T-helper 17 cell (primary cell): Measurements from ENCODE around the gene RANBP10. TPM values are rescaled to one million over a fixed set of nuclear protein-coding genes. Genes with fewer than 3 reads are reported as not detected.

Source experiments
- ATAC-seq: fragments of 150-1000 bp; cut with Tn5 transposase; 2 replicates; pipeline ENCODE4 v1.10.0; 2021; ENCODE audit warnings: mild to moderate bottlenecking, moderate library complexity
- DNase-seq, 3 donors: peaks; one replicate each; pipeline versions ENCODE4 v3.0.0 to v3.0.0-alpha.2; 2020 to 2021
- H3K9me3 ChIP-seq: one replicate; pipeline ENCODE4 v1.7.0; 2013; ENCODE audit warnings: low read length, mild to moderate bottlenecking; ENCODE audit not compliant: control insufficient read depth, poor library complexity, severe bottlenecking
- H3K27ac Mint-ChIP-seq: one replicate; pipeline ENCODE4 v1.8.0; 2022; ENCODE audit warnings: mild to moderate bottlenecking, moderate library complexity, mixed read lengths
- H3K27me3 Mint-ChIP-seq: one replicate; pipeline ENCODE4 v1.8.0; 2022; ENCODE audit warnings: mixed read lengths
- H3K36me3 Mint-ChIP-seq: one replicate; pipeline ENCODE4 v1.8.0; 2022; ENCODE audit warnings: low read depth, mixed read lengths
- H3K4me1 Mint-ChIP-seq: one replicate; pipeline ENCODE4 v1.8.0; 2022; ENCODE audit warnings: mild to moderate bottlenecking, mixed read lengths
- H3K4me3 Mint-ChIP-seq: one replicate; pipeline ENCODE4 v1.8.0; 2022; ENCODE audit warnings: mild to moderate bottlenecking, moderate library complexity, mixed read lengths
- total RNA-seq, 4 donors: library from RNA in 2 of 4; stranded (reverse) in 2 of 4; gene quantifications; one replicate each; pipeline ENCODE4 v1.2.3 and lab custom pipeline; 2022 to 2026

RANBP10 gene
- total RNA-seq, 2 donors from 2014 or later = 29.8 to 30.4 TPM

GRCh38 chr16:67782567-67783352 lies 23.6 kb downstream of the RANBP10 start:
- no peak overlapping the region for H3K27ac Mint-ChIP-seq
- DNase-seq = no peak
- H3K4me1 Mint-ChIP-seq = peaks cover 30% of the 10 kb centered on the region
- H3K36me3 Mint-ChIP-seq = peaks cover 6% of the 10 kb centered on the region
- no peak for ATAC-seq
- no peaks in the 10 kb centered on the region for H3K9me3 ChIP-seq
- no peak overlapping the region for H3K4me3 Mint-ChIP-seq
- H3K27me3 Mint-ChIP-seq = no peaks in the 10 kb centered on the region

DNA sequence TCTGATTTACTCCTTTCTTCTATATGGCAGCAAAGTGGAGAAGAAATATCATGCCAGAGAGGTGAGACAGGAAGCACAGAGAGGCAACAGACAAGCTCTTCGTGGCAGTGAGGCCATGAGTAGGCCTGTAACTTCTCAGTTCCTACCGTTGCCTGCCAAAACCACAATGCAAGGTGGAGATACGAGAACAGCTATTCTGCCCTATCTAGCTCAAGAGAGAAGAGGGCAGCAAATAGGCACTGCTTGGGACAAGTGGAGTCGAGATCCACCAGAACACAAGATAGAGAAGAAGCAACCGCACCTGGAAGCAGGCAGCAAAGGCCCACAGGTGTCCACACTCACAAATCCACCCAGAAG lies 24.8 kb downstream of the RANBP10 start:
- H3K36me3 Mint-ChIP-seq = peaks cover 6% of the 10 kb centered on the region
- no peaks in the 10 kb centered on the region for H3K27me3 Mint-ChIP-seq
- H3K4me3 Mint-ChIP-seq = no peak overlapping the region
- H3K27ac Mint-ChIP-seq = peak overlapping the region; percentile 88
- H3K9me3 ChIP-seq = no peaks in the 10 kb centered on the region
- ATAC-seq (peak; percentile 53), DNase-seq (no peak)
- peaks cover 31% of the 10 kb centered on the region for H3K4me1 Mint-ChIP-seq

- H3K4me3 Mint-ChIP-seq = no peak overlapping the region
- no peaks in the 10 kb centered on the region for H3K9me3 ChIP-seq
- no peaks in the 10 kb centered on the region for H3K27me3 Mint-ChIP-seq
- H3K36me3 Mint-ChIP-seq = peaks cover 6% of the 10 kb centered on the region
- DNase-seq (no peak), ATAC-seq (no peak)
- H3K4me1 Mint-ChIP-seq = peaks cover 28% of the 10 kb centered on the region
- peak overlapping the region; percentile 88 for H3K27ac Mint-ChIP-seq
These were observed 25.4 kb downstream of the RANBP10 start for GRCh38 chr16:67780847-67781564.

- peaks cover 31% of the 10 kb centered on the region for H3K4me1 Mint-ChIP-seq
- no peaks in the 10 kb centered on the region for H3K27me3 Mint-ChIP-seq
- no peak overlapping the region for H3K4me3 Mint-ChIP-seq
- DNase-seq (no peak), ATAC-seq (peak; percentile 54)
- peaks cover 6% of the 10 kb centered on the region for H3K36me3 Mint-ChIP-seq
- H3K27ac Mint-ChIP-seq = peak overlapping the region; percentile 88
- no peaks in the 10 kb centered on the region for H3K9me3 ChIP-seq
These were observed 26.9 kb downstream of the RANBP10 start for GRCh38 chr16:67779256-67780014.

- DNase-seq (no peak), ATAC-seq (no peak)
- Mint-ChIP-seq H3K27me3 (no peaks in the 10 kb centered on the region), H3K4me1 (peaks cover 13% of the 10 kb centered on the region), H3K4me3 (no peak overlapping the region), H3K36me3 (peaks cover 4% of the 10 kb centered on the region), H3K27ac (peak overlapping the region; percentile 34)
- H3K9me3 ChIP-seq = no peaks in the 10 kb centered on the region
These were observed 31.1 kb downstream of the RANBP10 start for GRCh38 chr16:67775273-67775672.

DNA sequence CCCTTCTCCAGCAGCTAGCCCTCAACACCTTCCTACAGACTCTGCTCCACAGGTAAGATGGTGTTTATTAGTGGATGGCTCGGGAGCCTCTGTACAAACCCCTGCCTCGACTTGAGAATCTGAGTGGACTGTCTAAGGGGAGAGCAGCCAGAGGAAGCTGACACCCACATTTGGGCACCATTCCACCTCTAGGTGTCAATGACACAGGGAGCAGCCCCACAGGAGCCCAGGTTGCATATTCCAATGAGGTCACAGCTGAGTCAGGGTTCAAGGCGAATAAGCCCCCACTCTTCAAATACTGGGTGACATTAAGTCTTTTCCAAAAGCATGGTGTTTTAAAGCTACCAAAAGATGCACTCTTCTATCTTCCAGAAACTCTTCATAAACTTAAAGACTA lies 31.9 kb downstream of the RANBP10 start:
- H3K4me1 Mint-ChIP-seq = peaks cover 6% of the 10 kb centered on the region
- no peak for ATAC-seq
- no peak for DNase-seq
- no peaks in the 10 kb centered on the region for H3K27me3 Mint-ChIP-seq
- H3K9me3 ChIP-seq = no peaks in the 10 kb centered on the region
- no peak overlapping the region for H3K27ac Mint-ChIP-seq
- H3K36me3 Mint-ChIP-seq = no peaks in the 10 kb centered on the region
- H3K4me3 Mint-ChIP-seq = peak overlapping the region; percentile 21

GRCh38 chr16:67773569-67774456 lies 32.5 kb downstream of the RANBP10 start:
- Mint-ChIP-seq H3K4me3 (no peak overlapping the region), H3K36me3 (no peaks in the 10 kb centered on the region), H3K27me3 (no peaks in the 10 kb centered on the region), H3K4me1 (peaks cover 5% of the 10 kb centered on the region), H3K27ac (no peak overlapping the region)
- ATAC-seq (no peak), DNase-seq (no peak)
- H3K9me3 ChIP-seq = no peaks in the 10 kb centered on the region

GRCh38 chr16:67773099-67773498 lies 33.3 kb downstream of the RANBP10 start:
- Mint-ChIP-seq H3K36me3 (no peaks in the 10 kb centered on the region), H3K4me1 (peaks cover 5% of the 10 kb centered on the region), H3K27ac (no peak overlapping the region), H3K27me3 (no peaks in the 10 kb centered on the region), H3K4me3 (peak overlapping the region; percentile 31)
- DNase-seq = no peak
- ATAC-seq = no peak
- no peaks in the 10 kb centered on the region for H3K9me3 ChIP-seq

- Mint-ChIP-seq H3K36me3 (no peaks in the 10 kb centered on the region), H3K27ac (no peak overlapping the region), H3K4me1 (peaks cover 7% of the 10 kb centered on the region), H3K4me3 (no peak overlapping the region), H3K27me3 (no peaks in the 10 kb centered on the region)
- ATAC-seq = no peak
- no peak for DNase-seq
- no peaks in the 10 kb centered on the region for H3K9me3 ChIP-seq
These were observed 35.9 kb downstream of the RANBP10 start for GRCh38 chr16:67770346-67770991.

DNA sequence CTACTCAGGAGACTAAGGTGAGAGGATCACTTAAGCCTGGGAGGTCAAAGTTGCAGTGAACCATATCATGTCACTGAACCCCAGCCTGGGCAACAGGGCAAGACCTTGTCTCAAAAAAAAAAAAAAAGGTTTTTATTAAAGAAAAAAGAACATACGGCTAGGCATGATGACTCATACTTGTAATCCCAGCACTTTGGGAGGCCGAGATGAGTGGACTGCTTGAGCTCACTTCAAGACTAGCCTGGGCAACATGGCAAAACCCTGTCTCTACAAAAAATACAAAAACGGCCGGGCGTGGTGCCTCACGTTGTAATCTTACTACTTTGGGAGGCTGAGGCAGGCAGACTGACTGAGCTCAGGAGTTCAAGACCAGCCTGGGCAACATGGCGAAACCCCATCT lies 38.4 kb downstream of the RANBP10 start:
- H3K27me3 Mint-ChIP-seq = no peaks in the 10 kb centered on the region
- H3K4me3 Mint-ChIP-seq = no peak overlapping the region
- peaks cover 1% of the 10 kb centered on the region for H3K36me3 Mint-ChIP-seq
- peaks cover 8% of the 10 kb centered on the region for H3K4me1 Mint-ChIP-seq
- H3K27ac Mint-ChIP-seq = no peak overlapping the region
- no peaks in the 10 kb centered on the region for H3K9me3 ChIP-seq
- ATAC-seq (no peak), DNase-seq (no peak)

DNA sequence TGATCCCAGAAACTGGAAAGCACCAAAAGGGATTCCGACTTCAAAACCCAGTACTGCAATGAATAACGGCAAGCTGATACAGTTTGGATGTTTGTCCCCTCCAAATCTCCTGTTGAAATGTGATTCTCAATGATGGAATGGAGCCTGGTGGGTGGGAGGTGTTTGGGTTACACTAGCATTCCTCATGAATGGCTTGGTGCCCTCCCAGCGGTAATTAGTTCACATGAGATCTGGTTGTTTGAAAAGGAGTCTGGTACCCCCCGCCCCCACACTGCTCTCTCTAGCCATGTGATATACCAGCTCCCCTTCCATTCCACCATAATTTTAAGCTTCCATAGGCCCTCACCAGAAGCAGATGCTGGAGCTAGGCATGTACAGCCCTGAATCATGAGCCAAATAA lies 40.1 kb downstream of the RANBP10 start:
- Mint-ChIP-seq H3K27ac (no peak overlapping the region), H3K36me3 (peaks cover 4% of the 10 kb centered on the region), H3K4me1 (peaks cover 11% of the 10 kb centered on the region), H3K4me3 (no peak overlapping the region), H3K27me3 (no peaks in the 10 kb centered on the region)
- no peak for DNase-seq
- ATAC-seq = no peak
- H3K9me3 ChIP-seq = no peaks in the 10 kb centered on the region

DNA sequence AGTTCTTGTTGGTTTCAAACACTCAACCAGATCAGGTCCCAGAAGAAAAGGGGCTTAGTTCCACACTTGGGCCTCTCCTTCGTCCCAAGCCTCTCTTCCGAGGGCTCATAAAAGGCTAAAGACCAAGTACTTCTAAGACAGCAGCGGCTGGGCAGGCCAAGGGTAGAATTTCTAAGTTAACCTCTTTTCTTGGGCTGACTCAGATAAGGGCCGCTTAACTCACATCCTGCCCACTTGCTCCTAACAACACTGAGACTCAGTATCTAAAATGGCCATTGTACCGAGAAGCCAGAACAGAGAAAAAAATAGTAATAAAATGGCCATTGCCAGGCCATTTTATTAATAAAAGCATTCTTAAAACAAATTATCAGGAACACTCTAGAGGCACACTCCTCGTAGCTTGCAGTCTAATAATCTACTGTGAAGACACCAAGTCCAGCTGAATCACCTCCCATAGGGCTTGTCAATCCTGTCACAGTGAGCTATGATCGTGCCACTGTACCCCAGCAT lies 42.1 kb downstream of the RANBP10 start:
- peaks cover 22% of the 10 kb centered on the region for H3K4me1 Mint-ChIP-seq
- no peak overlapping the region for H3K4me3 Mint-ChIP-seq
- peaks cover 4% of the 10 kb centered on the region for H3K36me3 Mint-ChIP-seq
- H3K27me3 Mint-ChIP-seq = no peaks in the 10 kb centered on the region
- H3K27ac Mint-ChIP-seq = peak overlapping the region; percentile 9
- no peak for ATAC-seq
- no peak for DNase-seq
- no peaks in the 10 kb centered on the region for H3K9me3 ChIP-seq
